GM18502 (cell line): ENCODE results near the gene SMARCA4.

Experiments
- ATAC-seq: cut with Tn5 transposase; IDR thresholded peaks from one replicate; pipeline ENCODE4 v1.9.1; 2021; ENCODE audit warnings: mild to moderate bottlenecking; ENCODE audit not compliant: unreplicated experiment, poor library complexity

Gene SMARCA4

DNA sequence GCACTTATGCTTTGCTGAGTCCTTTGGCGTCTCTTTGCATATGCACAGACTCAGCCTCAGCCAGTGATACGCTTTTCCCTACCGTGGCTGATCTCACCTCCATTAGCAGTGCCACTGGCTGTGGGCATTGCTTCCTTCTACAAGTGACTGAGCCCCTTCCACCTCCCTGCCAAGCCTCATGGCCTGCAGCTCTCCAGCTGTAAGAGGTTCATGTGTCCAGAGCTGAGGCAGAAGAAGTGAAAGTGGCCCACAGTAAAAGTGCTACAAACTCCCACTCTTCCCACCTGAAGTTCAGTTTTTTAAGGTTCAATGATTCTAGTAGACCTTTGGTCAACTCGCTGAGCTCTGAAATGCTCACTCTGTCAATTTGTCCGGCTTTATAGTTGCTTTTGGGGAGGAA is 44.7 kb downstream of the SMARCA4 start:
- no peak for ATAC-seq

DNA sequence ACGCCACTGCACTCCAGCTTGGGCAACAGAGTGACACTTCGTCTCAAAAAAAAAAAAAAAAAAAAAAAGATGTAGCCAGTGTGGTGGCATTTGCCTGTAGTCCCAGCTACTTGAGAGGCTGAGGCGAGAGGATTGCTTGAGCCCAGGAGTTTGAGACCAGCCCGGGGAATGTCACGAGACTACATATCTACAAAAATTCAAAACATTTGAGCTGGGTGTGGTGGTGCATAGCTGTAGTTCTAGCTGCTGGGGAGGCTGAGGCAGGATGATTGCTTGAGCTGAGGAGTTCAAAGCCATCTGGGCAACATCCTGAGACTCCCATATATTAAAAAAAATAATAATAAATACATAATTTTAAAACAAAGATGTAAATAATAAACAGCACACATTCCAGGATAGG is 46.6 kb downstream of the SMARCA4 start:
- ATAC-seq: no peak

DNA sequence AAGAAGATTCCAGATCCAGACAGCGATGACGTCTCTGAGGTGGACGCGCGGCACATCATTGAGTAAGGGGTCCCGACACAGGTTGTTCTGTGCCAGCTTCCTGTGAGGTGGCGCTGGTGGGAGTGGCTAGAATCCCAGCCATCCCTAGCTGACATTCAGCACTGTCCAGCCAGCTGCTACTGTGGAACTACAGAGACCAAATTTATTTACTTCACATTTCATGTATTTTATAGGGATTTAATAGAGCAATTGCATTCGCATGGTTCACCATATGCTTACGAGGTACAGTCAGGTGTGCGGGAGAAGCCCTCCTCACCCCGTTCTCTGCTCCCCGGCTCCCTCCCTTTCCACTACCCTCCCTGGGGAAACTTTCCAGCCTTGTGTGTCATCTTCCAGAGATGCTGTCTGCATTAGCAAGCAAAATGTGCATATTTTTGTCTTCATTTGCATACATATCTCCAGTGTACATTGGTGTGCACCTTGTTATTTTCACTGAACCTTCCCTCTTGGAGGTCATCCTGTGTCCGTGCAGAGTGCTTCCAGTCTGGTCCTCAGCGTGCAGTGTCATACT is 47.2 kb downstream of the SMARCA4 start:
- ATAC-seq: no peak

DNA sequence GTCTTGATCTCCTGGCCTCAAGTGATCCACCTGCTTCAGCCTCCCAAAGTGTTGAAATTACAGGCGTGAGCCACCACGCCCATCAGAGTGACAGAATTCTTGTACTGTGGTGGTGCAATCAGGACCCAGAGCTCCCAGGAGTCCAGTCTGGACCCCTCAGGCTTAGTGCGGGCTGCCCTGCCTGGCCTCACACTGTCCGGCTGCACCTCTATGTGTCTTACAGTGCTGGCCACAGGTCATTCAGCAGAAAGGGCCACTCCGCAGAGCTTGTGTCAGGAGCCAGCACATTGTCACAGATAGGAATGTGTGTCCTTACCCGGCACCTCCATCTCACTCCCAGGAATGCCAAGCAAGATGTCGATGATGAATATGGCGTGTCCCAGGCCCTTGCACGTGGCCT is 49.2 kb downstream of the SMARCA4 start:
- no peak for ATAC-seq

DNA sequence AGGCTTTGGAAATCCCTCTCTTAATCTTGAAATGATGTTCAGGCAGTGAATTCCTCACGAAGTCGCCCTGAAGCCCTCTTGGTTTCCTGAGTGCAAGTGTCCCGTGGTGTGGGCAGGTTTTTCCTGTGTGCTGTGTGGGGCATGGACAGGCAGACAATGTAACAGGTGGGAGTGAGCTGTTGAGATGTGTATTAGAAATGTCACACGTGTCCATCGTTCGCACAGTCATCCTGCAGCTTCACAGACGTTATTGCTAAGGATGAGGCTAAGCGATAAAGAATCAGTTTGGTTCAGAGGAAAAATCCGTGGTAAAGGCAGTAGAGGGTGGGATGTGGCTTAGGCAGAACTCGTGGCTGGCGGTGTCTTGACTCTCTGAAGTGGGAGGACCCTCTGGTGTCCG is 51.7 kb downstream of the SMARCA4 start:
- ATAC-seq: no peak

DNA sequence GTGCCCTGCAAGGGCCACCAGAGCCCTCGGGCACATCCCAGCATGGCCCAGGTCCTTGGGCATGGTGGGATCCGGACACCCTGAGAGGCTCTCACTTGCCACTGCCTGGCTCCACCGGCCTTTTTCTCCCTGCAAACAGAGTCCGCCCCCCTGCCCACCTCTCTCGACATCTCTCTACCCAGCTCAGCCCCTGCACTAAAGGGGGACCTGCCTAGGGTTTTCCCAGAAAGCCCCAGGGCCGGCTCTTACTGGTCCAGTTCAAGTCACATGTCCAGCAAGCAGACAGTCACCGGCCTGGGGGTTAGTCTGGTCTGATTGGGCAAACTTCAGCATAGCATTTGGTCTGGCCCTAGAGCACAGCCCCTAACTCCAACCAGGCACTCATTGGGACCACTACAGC is 52.9 kb downstream of the SMARCA4 start:
- no peak for ATAC-seq

DNA sequence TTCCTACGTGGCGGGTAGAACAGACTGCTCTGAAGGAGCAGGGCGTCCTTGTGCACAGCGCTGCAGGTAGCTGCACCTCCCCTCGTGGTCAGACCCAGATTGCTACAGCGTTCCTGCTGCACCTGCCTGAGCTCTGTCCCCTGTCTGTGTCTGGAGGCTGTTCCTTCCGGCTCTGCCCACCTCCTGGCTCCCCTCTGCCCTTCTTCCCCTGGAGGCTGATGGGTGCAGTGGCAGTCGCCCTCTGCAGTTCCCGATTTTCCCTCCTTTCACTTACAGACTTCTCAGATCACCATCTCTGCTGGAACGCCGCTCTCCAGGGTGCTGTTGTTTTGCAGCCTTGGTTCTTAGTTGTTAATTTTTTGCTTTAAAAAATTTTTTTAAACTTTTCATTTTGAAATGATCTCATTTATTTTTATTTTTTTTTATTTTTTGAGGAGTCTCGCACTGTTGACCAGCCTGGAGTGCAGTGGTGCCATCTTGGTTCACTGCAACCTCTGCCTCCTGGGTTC is 53.6 kb downstream of the SMARCA4 start:
- ATAC-seq: no peak

DNA sequence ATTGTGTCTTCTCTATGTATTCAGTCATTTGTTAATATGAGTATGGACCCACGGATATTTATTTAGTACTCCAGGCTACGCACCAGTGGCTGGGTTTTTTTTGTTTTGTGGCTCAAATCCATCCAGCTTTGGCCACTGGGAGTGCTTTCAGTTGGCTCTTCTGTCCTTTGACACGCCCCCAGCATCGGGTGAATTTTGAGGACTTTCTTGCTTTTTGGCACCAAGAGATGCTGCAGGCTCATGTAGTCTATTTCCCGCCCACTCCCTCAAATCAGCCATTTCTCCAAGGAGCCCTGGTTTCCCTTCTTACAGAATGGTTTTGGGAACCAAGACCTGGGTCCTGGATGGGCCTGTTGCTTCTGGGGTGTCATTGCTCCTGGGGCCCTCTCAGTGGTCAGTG is 55.8 kb downstream of the SMARCA4 start:
- ATAC-seq: no peak

DNA sequence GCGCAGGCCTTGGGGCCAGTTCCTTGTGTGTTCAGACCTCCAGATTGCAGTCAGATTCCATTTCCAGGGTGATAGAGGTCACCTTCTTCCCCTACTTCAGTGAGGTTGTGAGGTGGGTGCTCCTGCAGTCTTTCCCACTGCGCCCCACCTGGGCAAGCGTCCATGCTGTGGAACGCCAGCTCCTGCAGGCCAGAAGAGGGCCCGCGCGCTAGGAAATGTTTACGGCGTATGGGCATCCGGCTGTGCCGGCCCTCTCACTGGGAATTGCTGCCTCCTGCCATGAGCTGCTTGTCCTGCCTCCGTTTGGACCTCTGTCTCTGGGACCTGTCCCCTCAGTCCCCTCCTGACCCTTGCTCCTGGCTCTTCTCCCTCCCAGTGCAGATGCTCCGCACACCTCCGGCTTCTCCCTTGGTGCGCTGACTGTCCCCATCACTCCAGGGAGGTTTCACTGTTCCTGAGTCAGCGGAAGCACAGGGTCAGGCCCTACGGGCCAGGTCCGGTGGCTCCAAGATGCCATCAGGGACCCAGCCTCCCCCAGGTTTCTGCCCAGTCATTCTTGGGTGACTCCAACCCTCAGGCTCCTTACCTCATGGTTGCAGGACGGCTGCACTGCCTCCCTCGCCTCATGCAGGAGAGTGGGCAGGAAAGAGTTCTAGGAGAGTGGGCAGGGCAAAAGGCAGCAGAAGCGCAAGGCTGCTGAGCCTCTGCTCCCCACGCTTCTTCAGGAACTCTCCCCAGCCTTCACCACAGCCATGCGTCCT is 56.6 kb downstream of the SMARCA4 start:
- ATAC-seq: no peak

DNA sequence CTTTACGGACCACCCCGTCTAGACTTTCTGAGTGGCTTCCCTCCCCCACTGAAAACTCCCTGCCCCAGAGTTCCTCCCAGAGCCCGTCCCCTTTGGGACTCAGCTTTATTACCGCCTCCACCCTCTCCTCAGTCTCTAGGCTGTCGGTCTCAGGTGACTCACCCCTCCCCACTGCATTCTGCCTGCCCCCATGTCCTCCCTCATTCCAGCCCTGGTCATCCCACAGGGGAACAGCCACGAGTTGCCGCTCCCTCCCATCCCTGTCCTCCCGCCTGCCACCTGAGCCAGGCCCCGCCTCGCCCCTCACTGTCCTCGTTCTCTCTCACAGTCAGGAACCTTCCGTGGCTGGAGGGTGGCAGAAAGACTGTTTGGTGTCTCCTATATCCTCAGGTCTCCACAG is 57.3 kb downstream of the SMARCA4 start:
- ATAC-seq: no peak

DNA sequence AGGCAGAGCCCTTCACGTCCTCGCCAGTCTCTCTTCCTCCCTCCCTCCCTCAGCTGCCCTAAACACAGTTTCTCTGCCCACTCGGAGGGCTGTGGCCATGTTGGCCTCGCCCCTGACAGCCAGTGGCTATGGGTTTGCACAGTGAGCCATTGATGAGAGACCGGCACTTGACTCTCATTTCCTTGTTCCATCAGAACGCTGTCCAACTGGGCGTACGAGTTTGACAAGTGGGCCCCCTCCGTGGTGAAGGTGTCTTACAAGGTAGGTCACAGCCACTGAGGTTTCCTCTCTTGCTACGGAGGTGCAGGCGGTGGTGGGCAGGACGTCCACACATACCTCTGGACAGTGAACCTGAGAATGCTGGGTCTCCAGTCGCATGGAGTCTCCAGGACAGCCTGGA is 57.9 kb downstream of the SMARCA4 start:
- ATAC-seq: no peak

DNA sequence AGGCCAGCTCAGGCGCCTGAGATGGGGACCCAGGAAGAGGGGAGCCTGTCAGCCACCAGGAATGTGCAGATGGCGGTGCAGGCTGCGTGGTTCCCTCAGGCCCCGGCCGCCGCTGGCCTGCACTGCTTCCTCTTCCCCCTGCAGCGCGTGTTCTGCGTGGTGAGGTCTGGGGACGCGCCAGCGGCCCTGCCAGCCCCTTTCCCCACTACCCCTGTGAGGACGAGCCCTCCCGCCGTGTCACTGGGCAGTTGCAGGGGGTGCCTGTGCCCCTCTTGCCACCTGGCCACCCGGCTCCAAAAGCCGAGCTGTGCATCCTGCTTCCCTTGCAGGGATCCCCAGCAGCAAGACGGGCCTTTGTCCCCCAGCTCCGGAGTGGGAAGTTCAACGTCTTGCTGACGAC is 58.4 kb downstream of the SMARCA4 start:
- ATAC-seq: no peak

DNA sequence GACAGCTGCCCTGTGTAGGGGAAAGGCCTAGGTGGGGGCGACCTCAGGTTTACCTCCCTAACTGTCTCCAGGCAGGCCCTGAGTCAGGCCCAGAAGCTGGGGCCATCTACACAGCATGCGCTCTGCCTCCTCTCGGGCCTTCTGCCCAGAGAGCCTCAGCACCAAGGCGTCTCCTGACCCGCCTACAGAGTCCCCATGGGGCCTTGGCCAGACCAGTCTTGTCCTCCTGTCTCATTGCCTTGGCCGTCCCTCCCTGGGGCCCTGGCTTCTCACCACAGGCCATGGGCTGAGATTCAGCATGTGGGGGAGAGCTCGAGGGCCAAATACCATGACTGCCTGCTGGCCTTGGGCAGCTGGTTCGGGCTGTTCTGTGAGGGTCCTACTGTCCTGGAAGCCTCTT is 59.0 kb downstream of the SMARCA4 start:
- no peak for ATAC-seq

DNA sequence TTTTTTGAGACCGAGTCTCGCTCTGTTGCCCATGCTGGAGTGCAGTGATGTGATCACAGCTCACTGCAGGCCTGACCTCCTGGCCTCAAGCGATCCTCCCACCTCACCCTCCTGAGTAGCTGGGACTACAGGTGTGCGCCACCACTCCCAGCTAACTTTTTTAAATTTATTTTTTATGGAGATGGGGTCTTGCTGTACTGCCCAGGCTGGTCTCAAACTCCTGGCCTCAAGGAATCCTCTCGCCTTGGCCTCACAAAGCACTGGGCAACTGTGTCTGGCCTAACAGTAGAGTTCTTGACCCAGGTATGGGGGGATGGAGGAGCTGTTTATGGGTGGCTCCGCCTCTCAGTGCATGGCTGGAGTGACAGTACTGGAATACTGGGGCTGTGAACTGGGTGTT is 59.6 kb downstream of the SMARCA4 start:
- no peak for ATAC-seq

DNA sequence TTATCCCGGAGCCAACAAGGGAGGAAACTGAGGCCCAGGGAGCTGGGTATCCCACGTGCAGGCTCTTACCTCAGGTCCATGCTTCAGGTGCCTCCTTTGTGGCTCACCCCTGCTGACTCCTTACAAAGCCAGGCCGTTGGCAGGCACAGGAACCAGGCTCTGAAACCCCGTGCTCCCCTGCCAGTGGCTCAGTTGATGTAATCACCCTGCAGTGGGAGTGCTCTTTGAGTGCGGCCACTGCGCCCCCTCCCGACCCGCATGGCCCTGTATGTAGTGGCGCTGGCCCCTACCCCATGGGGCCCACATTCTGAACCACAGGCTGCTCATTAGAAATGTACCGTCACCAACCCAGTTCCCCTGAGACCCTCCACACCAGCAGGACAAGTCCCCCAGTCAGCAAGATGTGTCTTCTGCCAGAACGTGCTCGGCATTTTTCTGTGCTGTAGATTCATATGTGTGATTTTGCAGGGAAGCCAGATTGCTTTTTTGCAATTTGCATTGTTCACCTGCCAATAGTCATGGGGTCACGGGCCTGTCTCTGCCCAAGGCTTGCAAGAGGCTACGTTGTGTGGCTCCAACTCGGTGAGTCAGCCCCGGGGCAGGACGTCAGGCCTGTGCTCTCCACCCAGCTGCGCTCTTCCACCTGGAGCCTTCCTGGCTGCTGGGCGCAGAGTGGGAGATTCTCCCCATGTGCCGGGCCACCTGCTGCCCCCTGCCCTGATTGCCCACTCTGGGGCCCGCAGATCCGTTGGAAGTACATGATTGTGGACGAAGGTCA is 60.3 kb downstream of the SMARCA4 start:
- no peak for ATAC-seq

DNA sequence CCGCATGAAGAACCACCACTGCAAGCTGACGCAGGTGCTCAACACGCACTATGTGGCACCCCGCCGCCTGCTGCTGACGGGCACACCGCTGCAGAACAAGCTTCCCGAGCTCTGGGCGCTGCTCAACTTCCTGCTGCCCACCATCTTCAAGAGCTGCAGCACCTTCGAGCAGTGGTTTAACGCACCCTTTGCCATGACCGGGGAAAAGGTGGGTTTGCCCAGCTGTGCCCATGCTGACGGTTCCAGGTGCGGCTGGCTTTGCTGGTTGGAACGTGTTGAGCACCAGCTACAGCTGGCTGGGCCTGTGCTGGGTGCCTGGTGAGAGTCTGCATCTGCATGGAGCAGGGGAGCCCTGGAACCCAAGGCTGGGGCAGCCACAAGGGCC is 60.9 kb downstream of the SMARCA4 start:
- no peak for ATAC-seq

DNA sequence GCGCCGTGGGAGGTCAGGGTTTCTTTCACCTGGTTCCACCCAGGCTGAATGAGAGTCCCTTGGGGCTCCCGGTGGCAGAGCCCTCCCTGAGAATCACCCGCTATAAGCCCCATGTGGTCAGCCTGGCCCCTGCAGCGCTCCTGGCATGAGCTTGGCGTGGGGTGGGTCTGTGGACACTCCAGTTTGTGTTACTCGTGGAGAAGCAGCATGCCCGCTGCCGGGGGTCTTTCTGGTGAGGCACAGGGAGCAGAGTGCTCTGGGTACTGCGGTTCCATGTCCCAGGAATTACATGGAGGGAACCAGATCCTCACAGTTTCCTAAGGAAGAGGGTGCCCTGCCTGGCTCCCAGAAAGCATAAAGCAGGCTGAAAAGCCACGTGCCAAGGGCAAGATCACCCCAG is 62.2 kb downstream of the SMARCA4 start:
- ATAC-seq: no peak

DNA sequence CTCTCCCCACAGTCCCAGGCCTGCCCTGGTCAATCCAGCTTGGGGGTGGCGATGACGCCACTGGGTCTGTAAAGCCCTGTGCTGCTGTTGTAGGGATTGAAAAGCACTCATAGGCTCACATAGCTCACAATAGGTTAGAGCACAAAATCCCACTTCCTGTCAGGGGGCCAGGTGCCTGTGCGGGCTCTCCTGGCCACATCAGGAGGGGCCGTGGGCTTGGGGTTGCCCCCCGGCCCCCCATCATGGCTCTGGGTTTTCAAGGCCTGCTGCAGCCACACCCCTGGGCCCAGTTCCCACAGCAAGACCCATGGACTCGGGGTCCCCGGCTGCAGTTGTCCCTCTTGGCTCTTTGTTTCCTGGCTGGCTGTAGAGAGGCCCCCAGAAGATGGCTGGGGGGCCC is 62.9 kb downstream of the SMARCA4 start:
- no peak for ATAC-seq

DNA sequence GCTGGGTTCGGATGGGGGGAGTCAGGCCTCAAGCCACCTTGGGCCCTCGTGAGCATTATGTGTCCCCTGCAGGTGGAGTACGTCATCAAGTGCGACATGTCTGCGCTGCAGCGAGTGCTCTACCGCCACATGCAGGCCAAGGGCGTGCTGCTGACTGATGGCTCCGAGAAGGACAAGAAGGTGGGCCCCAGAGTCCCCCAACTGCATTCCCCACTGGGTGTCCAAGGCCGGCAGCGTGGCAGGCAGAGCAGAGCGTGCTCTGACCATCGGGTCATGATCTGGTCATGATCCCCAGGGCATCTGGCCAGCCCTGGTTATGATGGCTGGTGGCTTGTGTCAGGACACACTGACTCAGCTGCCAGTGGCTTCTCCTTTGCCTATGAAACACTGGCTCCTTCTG is 63.4 kb downstream of the SMARCA4 start:
- no peak for ATAC-seq

DNA sequence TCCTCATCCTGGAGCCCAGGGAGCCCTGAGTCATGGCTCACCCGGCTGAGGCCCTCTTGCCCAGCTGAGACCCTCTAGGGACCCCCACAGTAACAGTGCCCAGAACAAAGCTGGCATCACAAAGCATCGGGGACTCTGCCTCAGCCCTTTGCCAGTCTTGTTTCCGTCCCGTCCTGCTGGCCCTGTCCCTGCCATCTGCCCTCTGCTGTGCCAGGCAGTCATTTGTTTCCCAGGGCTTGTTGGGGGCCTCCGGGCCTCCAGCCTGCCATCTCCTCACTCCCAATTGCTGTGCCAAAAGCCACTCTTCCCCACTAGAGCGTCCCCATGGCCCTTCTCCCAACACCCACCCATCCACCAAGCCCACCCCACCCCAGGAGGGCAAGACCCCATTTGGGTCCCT is 64.2 kb downstream of the SMARCA4 start:
- no peak for ATAC-seq

DNA sequence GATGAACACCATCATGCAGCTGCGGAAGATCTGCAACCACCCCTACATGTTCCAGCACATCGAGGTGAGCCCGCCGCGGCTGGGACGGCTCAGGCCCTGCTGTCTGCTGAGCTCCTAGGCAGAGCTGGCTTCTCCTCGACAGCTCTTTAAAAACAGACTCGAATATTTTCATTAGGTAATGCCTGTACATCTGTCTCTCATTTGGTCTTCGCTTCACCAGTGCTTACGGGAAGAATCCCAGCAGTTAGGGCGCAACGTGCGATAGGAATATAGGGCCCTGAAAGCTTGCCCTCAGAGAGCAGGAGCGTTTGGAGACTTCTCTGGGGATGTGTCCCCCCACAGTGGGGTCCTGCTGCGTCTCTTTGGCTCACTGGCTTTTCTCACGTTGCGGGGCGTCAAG is 64.6 kb downstream of the SMARCA4 start:
- ATAC-seq: no peak
